GM18508 (cell line): ENCODE measurements around the gene TXNL4B.

Experiments
- ATAC-seq: cut with Tn5 transposase; IDR thresholded peaks from one replicate; pipeline ENCODE4 v1.9.1; 2021; ENCODE audit warnings: moderate number of reproducible peaks; ENCODE audit not compliant: insufficient read depth, unreplicated experiment

TXNL4B gene

GRCh38 chr16:72042157-72042660, 51.2 kb downstream of the TXNL4B start:
- no peak for ATAC-seq

- ATAC-seq = no peak
Measured at GRCh38 chr16:72036098-72036497, 57.3 kb downstream of the TXNL4B start.
